HG03442 (cell line): ENCODE measurements around the gene MT1H.

Experiments used
- ATAC-seq: cut with Tn5 transposase; IDR thresholded peaks from one replicate; pipeline ENCODE4 v1.9.1; 2021; ENCODE audit warnings: mild to moderate bottlenecking, moderate library complexity; ENCODE audit not compliant: unreplicated experiment

The MT1H gene

DNA sequence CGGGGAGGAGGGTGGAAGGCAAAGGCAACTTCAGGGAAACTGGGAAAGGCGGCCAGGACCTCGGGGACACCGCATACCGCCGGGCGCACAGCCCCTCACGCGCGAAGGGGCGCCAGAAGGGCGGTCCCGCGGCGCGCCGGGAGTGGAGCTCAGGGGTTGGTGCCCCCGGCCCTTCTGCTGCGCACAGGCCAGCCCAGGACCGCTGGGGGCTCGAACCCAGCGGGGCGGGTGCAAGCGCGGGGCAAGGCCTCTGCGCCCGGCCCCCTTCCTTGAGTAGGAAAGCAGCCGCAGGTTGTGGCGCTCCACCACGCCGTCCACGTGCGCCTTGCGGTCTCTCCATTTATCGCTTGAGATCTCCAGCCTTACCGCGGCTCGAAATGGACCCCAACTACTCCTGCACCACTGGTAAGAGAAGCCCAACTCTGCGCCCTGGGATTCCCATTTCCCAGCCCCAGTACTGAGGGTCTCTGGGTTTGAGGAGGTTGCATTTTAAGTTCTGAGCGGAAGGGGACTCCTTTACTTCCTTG, 34.1 kb upstream of the MT1H start:
- no peak for ATAC-seq

DNA sequence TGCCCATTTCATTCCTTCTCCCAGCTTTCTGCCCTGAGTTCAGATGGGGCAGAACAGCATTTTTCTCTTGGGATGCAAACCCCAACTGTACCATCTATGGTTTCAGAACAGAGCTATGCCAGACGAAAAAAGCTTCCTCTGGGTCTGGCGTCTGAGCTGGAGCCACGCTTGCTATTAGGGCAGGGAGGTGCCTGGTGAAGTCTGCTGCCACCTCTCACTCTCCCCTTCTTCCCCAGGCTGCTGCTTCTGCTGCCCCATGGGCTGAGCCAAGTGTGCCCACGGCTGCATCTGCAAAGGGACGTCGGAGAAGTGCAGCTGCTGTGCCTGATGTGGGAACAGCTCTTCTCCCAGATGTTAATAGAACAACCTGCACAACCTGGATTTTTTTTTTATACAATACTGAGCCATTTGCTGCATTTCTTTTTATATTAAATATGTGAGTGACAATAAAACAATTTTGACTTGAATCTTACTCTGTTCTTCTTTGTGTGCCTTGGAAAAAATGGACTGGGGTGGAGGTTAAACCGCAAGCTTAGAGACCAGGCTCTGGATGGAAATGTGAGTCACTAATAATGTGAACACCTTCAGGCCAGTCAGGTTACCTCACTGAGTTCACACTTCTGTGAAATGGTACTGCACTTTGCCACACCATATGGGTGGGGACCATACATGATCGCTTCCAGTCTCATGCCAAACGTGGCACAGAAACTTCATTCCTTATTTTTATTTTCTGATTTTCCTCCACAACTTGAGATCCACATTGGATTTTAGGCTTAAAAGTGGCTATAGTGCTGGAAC, 32.8 kb upstream of the MT1H start:
- no peak for ATAC-seq

- no peak for ATAC-seq
These were observed 31.5 kb upstream of the MT1H start, which contains the start of gene MT1A for GRCh38 chr16:56637814-56638750. Gene MT1A (plus strand): TSS chr16:56638666. CDS start chr16:56638739, 73 bp downstream.

- ATAC-seq, result no peak
These were observed 30.6 kb upstream of the MT1H start for GRCh38 chr16:56639045-56639444.

- ATAC-seq, result no peak
These were observed 29.5 kb upstream of the MT1H start for GRCh38 chr16:56640076-56640475.

DNA sequence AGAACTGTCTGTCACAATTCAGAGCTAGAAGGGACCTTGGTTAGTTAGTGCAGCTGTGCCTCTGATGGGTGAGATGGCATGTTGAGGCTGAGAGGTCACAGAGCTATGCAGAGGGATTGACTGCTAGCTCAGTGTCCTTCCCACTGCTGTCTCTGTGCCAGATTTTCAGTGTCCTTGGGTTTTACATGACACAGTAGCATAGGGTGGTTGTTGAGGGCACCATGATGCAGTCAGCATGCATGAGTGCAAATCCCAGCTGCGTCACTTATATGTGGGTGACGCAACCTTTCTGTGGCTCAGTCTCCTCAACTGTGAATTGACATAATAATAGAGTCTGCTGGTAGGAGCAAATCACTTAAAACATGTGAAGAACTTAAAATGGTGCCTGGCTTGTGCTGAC, 28.4 kb upstream of the MT1H start:
- no peak for ATAC-seq

- ATAC-seq, result peak; percentile 77
These were observed 26.4 kb upstream of the MT1H start for GRCh38 chr16:56643080-56643778.

DNA sequence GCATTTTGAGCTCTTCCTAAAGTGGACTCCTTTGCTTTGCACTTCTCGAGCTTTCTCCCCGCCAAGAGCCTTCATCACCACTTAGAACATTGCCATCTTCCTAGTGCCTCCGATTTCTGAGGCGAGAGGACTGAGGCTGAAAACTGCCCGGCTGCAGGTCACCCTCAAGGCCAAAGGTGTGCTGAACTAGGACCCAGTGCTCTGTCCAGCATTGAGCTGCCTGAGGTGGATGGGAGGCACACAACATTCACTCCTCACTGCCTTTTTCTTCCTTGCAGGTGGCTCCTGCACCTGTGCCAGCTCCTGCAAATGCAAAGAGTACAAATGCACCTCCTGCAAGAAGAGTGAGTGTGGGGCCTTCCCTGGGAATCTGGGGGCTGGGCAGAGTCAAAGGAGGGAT, 25.8 kb upstream of the MT1H start:
- no peak for ATAC-seq

DNA sequence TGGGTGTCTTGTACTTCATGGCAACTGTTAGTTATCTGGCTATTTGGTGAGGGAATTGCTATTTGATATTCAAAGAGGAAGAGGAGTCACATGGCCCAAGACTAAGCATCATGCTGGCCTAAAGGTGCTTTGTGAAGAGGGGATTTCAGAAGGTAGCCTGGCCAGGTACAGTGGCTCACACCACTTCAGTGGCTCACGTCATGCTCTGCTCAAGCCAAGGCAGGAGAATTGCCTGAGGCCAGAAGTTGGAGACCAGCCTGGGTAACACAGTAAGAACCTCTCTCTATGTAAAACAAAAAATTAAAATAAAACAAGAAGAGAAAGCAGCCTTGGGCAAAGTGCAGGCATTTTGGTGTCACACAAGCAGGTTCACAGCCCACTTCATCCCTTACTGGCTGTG, 24.3 kb upstream of the MT1H start:
- no peak for ATAC-seq

GRCh38 chr16:56645838-56646237, 23.8 kb upstream of the MT1H start:
- no peak for ATAC-seq

DNA sequence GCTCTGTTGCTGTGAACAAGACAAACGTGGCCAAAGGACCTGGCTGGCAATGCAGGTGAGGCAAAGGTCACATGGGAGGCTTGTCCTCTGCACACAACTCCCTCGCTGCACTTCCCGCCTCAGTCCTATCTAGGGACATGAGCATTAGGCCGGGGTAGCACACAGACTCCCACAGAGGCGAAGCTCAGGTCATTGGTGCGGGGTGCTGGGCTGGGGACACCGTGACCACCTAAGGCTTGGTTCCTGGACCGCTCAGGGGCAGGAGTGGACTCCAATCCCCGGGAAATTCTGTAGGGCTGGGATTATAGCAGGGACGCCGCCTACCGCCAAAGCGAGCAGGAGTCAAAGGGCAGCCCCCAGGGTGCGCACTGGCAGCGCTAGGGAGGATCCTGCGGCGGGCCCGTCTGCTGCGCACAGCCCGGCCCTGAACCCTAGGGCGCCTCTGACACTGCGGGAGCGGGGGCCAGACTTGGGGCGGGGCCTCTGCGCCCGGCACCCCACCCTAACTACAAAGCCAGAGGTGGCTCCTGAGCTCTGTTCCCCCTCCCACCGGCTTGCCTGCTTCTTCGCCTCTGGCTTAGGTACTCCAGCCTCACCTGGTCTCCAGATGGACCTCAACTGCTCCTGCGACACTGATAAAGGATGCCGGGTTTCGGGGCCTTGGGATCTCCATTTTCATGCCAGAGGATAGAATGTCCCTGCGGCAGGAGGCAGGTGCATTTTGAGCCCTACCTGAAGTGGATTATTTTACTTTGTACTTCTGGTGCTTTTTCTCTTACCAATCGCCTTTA, 21.8 kb upstream of the MT1H start:
- ATAC-seq, result no peak

DNA sequence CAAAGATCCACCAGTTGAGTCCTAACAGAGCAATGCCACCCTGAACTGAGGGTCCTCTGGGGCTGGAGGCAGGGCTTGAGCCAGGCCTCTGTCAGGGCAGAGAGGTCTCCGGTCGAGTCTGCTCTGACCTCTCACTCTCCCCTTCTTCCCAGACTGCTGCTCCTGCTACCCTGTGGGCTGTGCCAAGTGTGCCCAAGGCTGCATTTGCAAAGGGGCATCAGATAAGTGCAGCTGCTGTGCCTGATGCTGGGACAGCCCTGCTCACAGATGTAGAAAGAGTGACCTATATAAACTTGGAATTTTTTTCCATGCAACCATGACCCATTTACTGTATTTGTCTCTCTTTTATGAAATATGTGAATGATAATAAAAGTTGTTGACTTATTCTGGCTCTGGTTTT, 20.3 kb upstream of the MT1H start:
- ATAC-seq, result no peak

- ATAC-seq, result no peak
These were observed 19.8 kb upstream of the MT1H start for GRCh38 chr16:56649820-56650219.

GRCh38 chr16:56651586-56651985, 18.0 kb upstream of the MT1H start, which contains the start of gene MT1B:
Gene MT1B (plus strand): TSS chr16:56651886. CDS start chr16:56651954, 68 bp downstream.
- no peak for ATAC-seq

GRCh38 chr16:56652600-56652999, 17.0 kb upstream of the MT1H start:
- no peak for ATAC-seq

DNA sequence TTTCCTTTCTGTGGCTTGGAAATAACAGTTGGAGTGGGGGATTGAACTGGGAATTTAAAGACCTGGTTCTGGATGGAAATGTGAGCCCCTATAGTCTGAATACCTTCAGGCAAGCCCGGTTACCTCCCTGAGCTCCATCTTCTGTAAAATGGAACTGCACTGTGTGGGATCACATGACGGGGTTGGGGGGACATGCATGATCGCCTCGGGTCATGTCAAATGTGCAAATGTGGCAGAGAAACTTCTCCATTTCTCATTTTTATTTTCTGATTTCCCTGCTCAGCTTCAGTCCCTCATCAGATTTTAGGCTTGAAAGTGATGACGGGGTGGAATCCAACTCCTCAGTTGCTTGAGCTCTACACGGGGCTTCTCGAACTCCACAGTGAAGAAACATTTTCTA, 16.4 kb upstream of the MT1H start:
- no peak for ATAC-seq

DNA sequence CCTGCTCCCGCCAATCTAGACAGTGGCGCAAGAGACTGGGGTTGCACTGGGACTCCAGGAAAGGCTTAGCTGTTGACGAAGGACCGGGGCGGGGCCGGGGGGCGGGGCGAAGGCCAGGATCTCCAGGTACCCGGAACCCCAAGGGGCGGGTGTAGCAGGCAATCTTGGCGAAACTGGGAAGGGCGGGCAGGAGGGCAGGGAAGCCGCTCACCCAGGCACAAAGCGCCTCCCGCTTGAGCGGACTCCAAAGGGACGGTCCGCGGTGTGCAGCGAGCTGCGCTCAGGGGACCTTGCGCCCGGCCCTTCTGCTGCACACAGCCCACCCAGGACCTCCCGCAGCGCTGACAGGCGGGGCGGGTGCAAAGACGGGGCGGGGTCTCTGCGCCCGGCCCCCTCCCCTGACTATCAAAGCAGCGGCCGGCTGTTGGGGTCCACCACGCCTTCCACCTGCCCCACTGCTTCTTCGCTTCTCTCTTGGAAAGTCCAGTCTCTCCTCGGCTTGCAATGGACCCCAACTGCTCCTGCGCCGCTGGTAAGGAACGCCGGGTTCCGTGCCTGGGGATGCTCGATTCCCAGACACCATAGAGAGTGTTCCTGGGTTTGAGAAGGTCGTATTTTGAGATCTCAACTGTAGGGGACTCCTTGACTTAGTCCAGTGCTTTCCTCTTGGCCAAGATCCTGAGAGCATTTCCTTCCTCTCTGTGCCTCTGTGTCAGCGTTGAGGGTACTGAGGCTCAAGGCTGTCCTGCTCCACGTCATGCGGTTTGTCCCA, 11.9 kb upstream of the MT1H start, which contains the start of gene MT1F:
MT1F (plus strand) TSS at position 405 of the 772 bp plus-strand sequence; CDS start at position 505, 100 bp downstream.
- ATAC-seq, result no peak

- no peak for ATAC-seq
These were observed 11.2 kb upstream of the MT1H start for GRCh38 chr16:56658327-56658875.
